HCT116 (cell line): ENCODE results near the gene SMTNL2. TPM values are rescaled to one million over a fixed set of nuclear protein-coding genes. Genes with fewer than 3 reads are reported as not detected.

ENCODE experiments used
- ATAC-seq: fragments of 200-7000 bp; cut with Tn5 transposase; 2 replicates; pipeline ENCODE4 v1.9.1; 2020; ENCODE audit warnings: mild to moderate bottlenecking, moderate library complexity
- BruUV-seq: library from RNA; stranded (reverse); fragments of 400-500 nt; replicated peaks from 2 replicates; lab custom pipeline; 2021; lab: Mats Ljungman, UMichigan
- CTCF ChIA-PET: fragments of 300-600 bp; sonication (Branson Sonifier 250); formaldehyde crosslinking; loops from one replicate; lab custom pipeline; 2021; ENCODE audit warnings: antibody characterized with exemption; lab: Charles Lee
- POLR2A ChIA-PET: fragments of 300-600, 350-600 bp; sonication (Branson Sonifier 250); formaldehyde crosslinking; loops from one replicate; lab custom pipeline; 2021; ENCODE audit warnings: antibody characterized with exemption; lab: Charles Lee
- RAD21 ChIA-PET, 2 experiments: fragments of 300-600 bp; sonication (Branson Sonifier 250); formaldehyde crosslinking; loops; one replicate each; lab custom pipeline; 2023; ENCODE audit warnings: low total read pairs in 2 of 2; ENCODE audit not compliant: uncharacterized antibody in 2 of 2, unreplicated experiment in 2 of 2, low non-redundant PET in 1 of 2; lab: Charles Lee
- DNase-seq: peaks from one replicate; pipeline ENCODE4 v3.0.0-alpha.2; 2010; ENCODE audit warnings: low read depth, low spot score
- H2AFZ ChIP-seq: fragments of 200-600 bp; shearing (Covaris generic), sonication (generic); 2 replicates; pipeline ENCODE4 v1.6.1; 2017; ENCODE audit warnings: low read depth, mixed run types, mixed read lengths, antibody characterized with exemption, low read length; ENCODE audit not compliant: poor library complexity, severe bottlenecking
- H3K27ac ChIP-seq: 2 replicates; pipeline ENCODE4 v1.5.1; 2012; ENCODE audit warnings: low read depth, low read length
- H3K27me3 ChIP-seq: fragments of 200-600 bp; sonication (generic); 2 replicates; pipeline ENCODE4 v1.6.1; 2016; ENCODE audit warnings: mixed run types, low read length, mixed read lengths; ENCODE audit not compliant: insufficient read depth
- H3K36me3 ChIP-seq, 2 experiments: fragments of 200-500 bp in 1 of 2; fragments of 200-600 bp in 1 of 2; sonication (Bioruptor generic) in 1 of 2; sonication (generic) in 1 of 2; 2 replicates each; pipeline versions ENCODE4 v1.5.1 to v1.6.1; 2014 to 2016; ENCODE audit warnings: low read length in 2 of 2, inconsistent platforms in 1 of 2, mixed read lengths in 1 of 2, mixed run types in 1 of 2; ENCODE audit not compliant: insufficient read depth in 2 of 2, control insufficient read depth in 1 of 2
- H3K4me1 ChIP-seq, 2 experiments: fragments of 200-600 bp in 1 of 2; sonication (generic) in 1 of 2; 2 replicates each; pipeline versions ENCODE4 v1.5.1 to v1.6.1; 2012 to 2017; ENCODE audit warnings: low read length in 2 of 2, inconsistent platforms in 1 of 2, mild to moderate bottlenecking in 1 of 2, mixed read lengths in 1 of 2, mixed run types in 1 of 2, moderate library complexity in 1 of 2; ENCODE audit not compliant: insufficient read depth in 2 of 2, control insufficient read depth in 1 of 2
- H3K4me2 ChIP-seq: fragments of 200-600 bp; sonication (generic); 2 replicates; pipeline ENCODE4 v1.6.1; 2017; ENCODE audit warnings: mixed run types, low read length, mixed read lengths
- H3K4me3 ChIP-seq, 2 experiments: fragments of 200-600 bp in 1 of 2; sonication (generic) in 1 of 2; replicated peaks in 1 of 2; 2 replicates each; pipeline ENCODE4 v1.5.1; 2011 to 2016; ENCODE audit warnings: low read length in 2 of 2, control low read depth in 1 of 2, low read depth in 1 of 2, mild to moderate bottlenecking in 1 of 2, mixed read lengths in 1 of 2, mixed run types in 1 of 2
- H3K79me2 ChIP-seq: fragments of 200-600 bp; sonication (generic); 2 replicates; pipeline ENCODE4 v1.6.1; 2017; ENCODE audit warnings: mild to moderate bottlenecking, mixed run types, low read length, moderate library complexity, mixed read lengths; ENCODE audit not compliant: insufficient read depth
- H3K9ac ChIP-seq: fragments of 200-600 bp; sonication (generic); 2 replicates; pipeline ENCODE4 v1.6.1; 2016; ENCODE audit warnings: low read length, mixed read lengths
- H3K9me2 ChIP-seq: fragments of 200-600 bp; sonication (generic), shearing (Covaris generic); 2 replicates; pipeline ENCODE4 v1.6.1; 2017; ENCODE audit warnings: mixed run types, mild to moderate bottlenecking, moderate library complexity; ENCODE audit not compliant: insufficient read depth
- H3K9me3 ChIP-seq, 2 experiments: fragments of 200-500 bp in 1 of 2; fragments of 200-600 bp in 1 of 2; sonication (Bioruptor generic) in 1 of 2; sonication (generic) in 1 of 2; 2 replicates each; pipeline ENCODE4 v1.6.1; 2014 to 2017; ENCODE audit warnings: low read length in 2 of 2, mixed read lengths in 2 of 2, inconsistent platforms in 1 of 2, low read depth in 1 of 2, mild to moderate bottlenecking in 1 of 2, mixed run types in 1 of 2, moderate library complexity in 1 of 2; ENCODE audit not compliant: control insufficient read depth in 1 of 2, insufficient read depth in 1 of 2
- H4K20me1 ChIP-seq: fragments of 200-600 bp; sonication (generic), shearing (Covaris generic); 2 replicates; pipeline ENCODE4 v1.6.1; 2017; ENCODE audit warnings: mixed run types, mild to moderate bottlenecking, moderate library complexity; ENCODE audit not compliant: insufficient read depth
- CTCF ChIP-seq, 3 experiments: fragments of 200-600 bp in 1 of 3; sonication (generic) in 1 of 3; IDR thresholded peaks in 2 of 3; conservative IDR thresholded peaks in 1 of 3; 2 replicates each; pipeline ENCODE4 v1.5.1; 2012 to 2017; ENCODE audit warnings: low read depth in 2 of 3, low read length in 2 of 3, antibody characterized with exemption in 1 of 3, borderline replicate concordance in 1 of 3, control low read depth in 1 of 3, mild to moderate bottlenecking in 1 of 3, mixed read lengths in 1 of 3, mixed run types in 1 of 3, moderate library complexity in 1 of 3; ENCODE audit not compliant: insufficient read depth in 1 of 3
- EGR1 ChIP-seq: IDR thresholded peaks from 2 replicates; pipeline ENCODE4 v1.6.1; 2012; ENCODE audit warnings: low read depth
- JUND ChIP-seq: IDR thresholded peaks from 2 replicates; pipeline ENCODE4 v1.6.1; 2012
- POLR2A ChIP-seq: IDR thresholded peaks from 2 replicates; pipeline ENCODE4 v1.7.0; 2011; ENCODE audit warnings: borderline replicate concordance; ENCODE audit not compliant: insufficient read depth, insufficient read length; ENCODE audit errors: extremely low read depth
- ZBTB33 ChIP-seq: IDR thresholded peaks from 2 replicates; pipeline ENCODE4 v1.6.1; 2011; ENCODE audit warnings: mild to moderate bottlenecking, low read length, moderate library complexity; ENCODE audit not compliant: insufficient replicate concordance; ENCODE audit errors: extremely low read depth
- ZNF274 ChIP-seq: fragments of 200-500 bp; sonication (Bioruptor generic); IDR thresholded peaks from 2 replicates; pipeline ENCODE4 v1.6.1; 2014; ENCODE audit warnings: mild to moderate bottlenecking, low read depth, low read length, inconsistent platforms
- intact Hi-C: fragments of 100-400 bp; cut with micrococcal nuclease; formaldehyde crosslinking; loops from 2 replicates; pipeline ENCODE4 v1.10.0; 2022
- total RNA-seq: library from RNA; stranded (reverse); gene quantifications from one replicate; pipeline ENCODE4 v1.2.1, GENCODE V29; 2021; ENCODE audit not compliant: unreplicated experiment

Gene SMTNL2
- total RNA-seq, 1 experiment from 2014 or later, result 2.3 TPM

- H3K27ac ChIP-seq, result no peak overlapping the region
- no peak overlapping the region for H3K4me2 ChIP-seq
- no peak overlapping the region for H2AFZ ChIP-seq
- peaks cover 3% of the 10 kb centered on the region; the same call in 1 of the 2 replicates for H4K20me1 ChIP-seq
- RAD21 ChIA-PET, result no interaction called here
- H3K9me3 ChIP-seq, result no peaks in the 10 kb centered on the region
- H3K79me2 ChIP-seq, result peaks cover 90% of the 10 kb centered on the region
- no peak for TF ChIP-seq ZBTB33
- no peak for TF ChIP-seq POLR2A
- no peak for TF ChIP-seq EGR1
- TF ChIP-seq ZNF274, result no peak
- ATAC-seq, result no peak
- H3K36me3 ChIP-seq, result peaks cover 39 to 84% of the 10 kb centered on the region in 2 experiments
- intact Hi-C loops, result no loop called here
- H3K4me3 ChIP-seq, result no peak overlapping the region
- no TSS peak for BruUV-seq
- DNase-seq, result no peak
- POLR2A ChIA-PET, result no interaction called here
- no peak overlapping the region for H3K9ac ChIP-seq
- H3K9me2 ChIP-seq, result no peaks in the 10 kb centered on the region
- peaks cover 6 to 16% of the 10 kb centered on the region in 2 experiments; a peak in 2 of 4 replicates for H3K4me1 ChIP-seq
- no peaks in the 10 kb centered on the region for H3K27me3 ChIP-seq
- CTCF ChIA-PET, result interaction anchor here (1.1 kb wide), 1 partner anchor 16 kb away, joined by 3 read pairs; no protein-coding TSS in a partner anchor
Measured at GRCh38 chr17:4550534-4551039, 33.7 kb upstream of the SMTNL2 start.

GRCh38 chr17:4551141-4551540 is 33.2 kb upstream of the SMTNL2 start:
- intact Hi-C loops, result no loop called here
- Histone ChIP-seq H3K4me2 (no peak overlapping the region), H4K20me1 (peaks cover 3% of the 10 kb centered on the region; the same call in 1 of the 2 replicates), H3K27me3 (no peaks in the 10 kb centered on the region), H3K4me3 (no peak overlapping the region), H3K9me3 (no peaks in the 10 kb centered on the region), H3K36me3 (peaks cover 36 to 82% of the 10 kb centered on the region in 2 experiments), H3K9me2 (no peaks in the 10 kb centered on the region), H2AFZ (no peak overlapping the region), H3K27ac (no peak overlapping the region), H3K4me1 (peaks cover 6 to 22% of the 10 kb centered on the region in 2 experiments; a peak in 3 of 4 replicates), H3K79me2 (peaks cover 90% of the 10 kb centered on the region), H3K9ac (no peak overlapping the region)
- TF ChIP-seq CTCF (IDR thresholded peaks at IDR 0.05 in 2 of 3, conservative IDR thresholded peaks at IDR 0.05 in 1 of 3; ENCODE audit: borderline replicate concordance in 1 of 3, insufficient read depth in 1 of 3, low read depth in 2 of 3, low read length in 2 of 3) (peak in 2 of 3 experiments; percentile 47 to 49; a peak in 4 of 6 replicates), JUND (no peak)
- DNase-seq (no peak), ATAC-seq (peak; percentile 65)
- POLR2A ChIA-PET, result no interaction called here
- CTCF ChIA-PET, result interaction anchor here (1.1 kb wide), 1 partner anchor 16 kb away, joined by 3 read pairs; no protein-coding TSS in a partner anchor
- RAD21 ChIA-PET, result no interaction called here
- no TSS peak for BruUV-seq
